GM23338 (cell line): ENCODE results near the gene GRIN1. TPM values are rescaled to one million over a fixed set of nuclear protein-coding genes. Genes with fewer than 3 reads are reported as not detected.

Experiments used
- ATAC-seq: fragments of 200-7000 bp; cut with Tn5 transposase; 3 replicates; pipeline ENCODE4 v1.9.1; 2020
- DNase-seq: peaks from one replicate; pipeline ENCODE4 v3.0.0-alpha.2; 2015; ENCODE audit warnings: low spot score
- H2AFZ ChIP-seq: fragments of 200-600 bp; sonication (generic); 2 replicates; pipeline ENCODE4 v1.8.0; 2016; ENCODE audit warnings: antibody characterized with exemption, mild to moderate bottlenecking, moderate library complexity
- H3F3A ChIP-seq: fragments of 200-600 bp; sonication (generic); replicated peaks from 2 replicates; pipeline ENCODE4 v1.8.0; 2017; ENCODE audit warnings: antibody characterized with exemption, mixed run types, low read depth
- H3K27ac ChIP-seq: fragments of 200-600 bp; sonication (generic); 2 replicates; pipeline ENCODE4 v1.6.1; 2016; ENCODE audit warnings: low read depth
- H3K27me3 ChIP-seq: fragments of 200-600 bp; sonication (generic); 2 replicates; pipeline ENCODE4 v1.8.0; 2016; ENCODE audit warnings: mild to moderate bottlenecking, mixed run types, moderate library complexity; ENCODE audit not compliant: insufficient read depth
- H3K36me3 ChIP-seq: fragments of 200-600 bp; sonication (generic); 2 replicates; pipeline ENCODE4 v1.8.0; 2016; ENCODE audit warnings: mild to moderate bottlenecking; ENCODE audit not compliant: insufficient read depth
- H3K4me1 ChIP-seq: fragments of 200-600 bp; sonication (generic); 2 replicates; pipeline ENCODE4 v1.8.0; 2016; ENCODE audit warnings: mild to moderate bottlenecking, moderate library complexity; ENCODE audit not compliant: insufficient read depth
- H3K4me2 ChIP-seq: fragments of 200-600 bp; sonication (generic); 2 replicates; pipeline ENCODE4 v1.7.1; 2017; ENCODE audit warnings: mixed run types
- H3K4me3 ChIP-seq: fragments of 200-600 bp; sonication (generic); 2 replicates; pipeline ENCODE4 v1.6.1; 2016; ENCODE audit warnings: mixed run types
- H3K79me2 ChIP-seq: fragments of 200-600 bp; sonication (generic); replicated peaks from 2 replicates; pipeline ENCODE4 v1.8.0; 2017; ENCODE audit warnings: mild to moderate bottlenecking; ENCODE audit not compliant: insufficient read depth
- H3K9me2 ChIP-seq: fragments of 200-600 bp; sonication (generic); 2 replicates; pipeline ENCODE4 v1.8.0; 2017; ENCODE audit not compliant: insufficient read depth
- H4K20me1 ChIP-seq: fragments of 200-600 bp; sonication (generic); replicated peaks from 2 replicates; pipeline ENCODE4 v1.8.0; 2017; ENCODE audit warnings: mild to moderate bottlenecking; ENCODE audit not compliant: insufficient read depth
- H3K27ac Mint-ChIP-seq: 2 replicates; pipeline ENCODE4 v1.8.0; 2020; ENCODE audit warnings: inconsistent platforms, mild to moderate bottlenecking, moderate library complexity, mixed read lengths
- H3K27me3 Mint-ChIP-seq: 3 replicates; pipeline ENCODE4 v1.8.0; 2022; ENCODE audit warnings: low read depth, mild to moderate bottlenecking, moderate library complexity, mixed read lengths, inconsistent platforms; ENCODE audit not compliant: insufficient read depth, poor library complexity
- H3K36me3 Mint-ChIP-seq: 3 replicates; pipeline ENCODE4 v1.8.0; 2021; ENCODE audit warnings: low read depth, mild to moderate bottlenecking, inconsistent platforms, moderate library complexity, mixed read lengths
- H3K4me1 Mint-ChIP-seq: 3 replicates; pipeline ENCODE4 v1.8.0; 2020; ENCODE audit warnings: mild to moderate bottlenecking, inconsistent platforms, mixed read lengths
- H3K4me3 Mint-ChIP-seq: 3 replicates; pipeline ENCODE4 v1.8.0; 2021; ENCODE audit warnings: moderate library complexity, mild to moderate bottlenecking, inconsistent platforms, mixed read lengths
- H3K9me3 Mint-ChIP-seq: 3 replicates; pipeline ENCODE4 v1.8.0; 2020; ENCODE audit warnings: moderate library complexity, mild to moderate bottlenecking, inconsistent platforms, mixed read lengths
- CREB1 ChIP-seq: fragments of 250-450 bp; sonication (Bioruptor Pico); IDR thresholded peaks from 2 replicates; pipeline ENCODE4 v1.5.0; 2020; ENCODE audit warnings: low read depth, mild to moderate bottlenecking, moderate library complexity
- EZH2 ChIP-seq: fragments of 200-600 bp; sonication (generic); IDR thresholded peaks from one replicate; pipeline ENCODE4 v1.8.0; 2017; ENCODE audit warnings: antibody characterized with exemption, mild to moderate bottlenecking, low read depth; ENCODE audit not compliant: unreplicated experiment
- EZH2phosphoT487 ChIP-seq: fragments of 200-600 bp; sonication (generic); IDR thresholded peaks from one replicate; pipeline ENCODE4 v1.8.1; 2018; ENCODE audit warnings: antibody characterized with exemption; ENCODE audit not compliant: unreplicated experiment
- JUNB ChIP-seq: IDR thresholded peaks from one replicate; pipeline ENCODE4 v1.6.1; 2016; ENCODE audit warnings: antibody characterized with exemption; ENCODE audit not compliant: unreplicated experiment
- NANOG ChIP-seq: IDR thresholded peaks from 2 replicates; pipeline ENCODE4 v1.6.1; 2016; ENCODE audit warnings: antibody characterized with exemption, borderline replicate concordance
- POLR2AphosphoS5 ChIP-seq: IDR thresholded peaks from 2 replicates; pipeline ENCODE4 v1.6.1; 2016; ENCODE audit warnings: antibody characterized with exemption, low read depth
- STAT1 ChIP-seq: IDR thresholded peaks from one replicate; pipeline ENCODE4 v1.6.1; 2016; ENCODE audit warnings: antibody characterized with exemption; ENCODE audit not compliant: unreplicated experiment
- ZNF114 ChIP-seq: fragments of 250-450 bp; sonication (Bioruptor Pico); IDR thresholded peaks from 2 replicates; pipeline ENCODE4 v1.5.0; 2020; ENCODE audit warnings: mild to moderate bottlenecking, moderate library complexity
- ZNF331 ChIP-seq: fragments of 250-450 bp; sonication (Bioruptor Pico); IDR thresholded peaks from 2 replicates; pipeline ENCODE4 v1.5.0; 2020; ENCODE audit warnings: low read depth, mild to moderate bottlenecking, moderate library complexity
- polyA plus RNA-seq: library from polyadenylated mRNA; unstranded; fragments of >200 nt; fragmentation: Nextera tagmentation; extraction: Ambion mirVana; gene quantifications from 2 replicates; pipeline ENCODE4 v1.2.1, GENCODE V29; 2016
- total RNA-seq: library from RNA; depleted of rRNA; stranded (reverse); fragments of >200 nt; shearing (Covaris generic); gene quantifications from 2 replicates; pipeline ENCODE4 v1.2.3, GENCODE V29; 2014
- TF ChIP-seq, protein P1 (sequence below): IDR thresholded peaks from 2 replicates; pipeline ENCODE4 v1.6.1; 2016; ENCODE audit warnings: antibody characterized with exemption
- TF ChIP-seq, protein P2 (sequence below), 2 experiments: fragments of 200-600 bp in 1 of 2; sonication (generic) in 1 of 2; conservative IDR thresholded peaks; 2 replicates each; pipeline versions ENCODE4 v1.5.1 to v1.6.1; 2016 to 2017; ENCODE audit warnings: antibody characterized with exemption in 2 of 2, low read depth in 2 of 2, mild to moderate bottlenecking in 2 of 2, moderate library complexity in 1 of 2
- TF ChIP-seq, protein P3 (sequence below): IDR thresholded peaks from one replicate; pipeline ENCODE4 v1.6.1; 2018; ENCODE audit warnings: antibody characterized with exemption; ENCODE audit not compliant: unreplicated experiment
- TF ChIP-seq, protein P4 (sequence below): fragments of 250-450 bp; sonication (Bioruptor Pico); IDR thresholded peaks from 2 replicates; pipeline ENCODE4 v1.5.0; 2020; ENCODE audit warnings: mild to moderate bottlenecking, moderate library complexity

Gene GRIN1
- total and polyA plus RNA-seq, 2 experiments from 2014 or later, result 2.7 to 5.5 TPM

DNA sequence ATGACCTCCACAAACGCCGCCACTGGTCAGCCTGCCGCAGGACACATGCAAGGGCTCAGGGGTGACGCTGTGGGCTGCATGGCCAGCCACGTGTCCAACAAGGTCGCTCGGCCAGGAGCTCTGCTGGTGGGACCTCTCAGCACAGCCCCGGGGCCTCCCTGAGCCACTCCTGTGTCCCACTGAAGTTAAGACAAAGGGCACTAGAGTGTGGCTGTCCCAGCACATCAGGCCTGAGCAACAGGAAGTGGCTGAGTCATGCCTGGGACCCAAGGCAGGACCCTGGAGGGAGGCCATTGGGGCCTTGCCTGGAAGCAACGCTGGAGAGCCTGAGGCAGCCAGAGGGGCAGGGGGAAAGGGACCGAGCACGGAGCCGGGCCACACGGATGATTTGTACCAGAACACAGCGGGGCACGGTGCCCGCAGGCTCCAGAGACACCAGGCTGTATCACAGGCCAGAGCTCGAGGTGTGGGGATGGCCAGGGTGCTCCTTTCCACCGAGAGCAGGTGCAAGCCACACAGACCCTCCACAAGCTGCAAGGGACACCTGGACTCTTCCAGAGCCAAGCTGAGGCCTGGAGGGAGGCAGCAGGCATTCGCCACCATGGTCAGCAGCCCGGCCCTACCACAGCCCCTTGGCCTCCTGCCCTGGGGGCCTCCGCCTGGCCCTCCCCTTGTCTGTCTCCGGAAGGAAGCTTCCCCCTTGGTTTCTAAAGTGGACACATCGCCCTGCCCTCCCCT, 39.4 kb downstream of the GRIN1 start:
- Histone ChIP-seq H4K20me1 (no peaks in the 10 kb centered on the region), H3K79me2 (no peaks in the 10 kb centered on the region), H3K27me3 (no peaks in the 10 kb centered on the region), H3K27ac (no peak overlapping the region), H3K4me2 (no peak overlapping the region), H3F3A (peaks cover 7% of the 10 kb centered on the region; the same call in 1 of the 2 replicates), H3K4me1 (no peaks in the 10 kb centered on the region), H2AFZ (no peak overlapping the region), H3K4me3 (no peak overlapping the region), H3K36me3 (no peaks in the 10 kb centered on the region), H3K9me2 (no peaks in the 10 kb centered on the region)
- Mint-ChIP-seq H3K4me1 (no peaks in the 10 kb centered on the region; the same call in 1 of the 3 replicates), H3K9me3 (no peaks in the 10 kb centered on the region), H3K27ac (no peak overlapping the region), H3K4me3 (no peak overlapping the region), H3K36me3 (peaks cover 16% of the 10 kb centered on the region), H3K27me3 (peaks cover 6% of the 10 kb centered on the region)
- TF ChIP-seq EZH2, result no peak
- TF ChIP-seq, protein P1, sequence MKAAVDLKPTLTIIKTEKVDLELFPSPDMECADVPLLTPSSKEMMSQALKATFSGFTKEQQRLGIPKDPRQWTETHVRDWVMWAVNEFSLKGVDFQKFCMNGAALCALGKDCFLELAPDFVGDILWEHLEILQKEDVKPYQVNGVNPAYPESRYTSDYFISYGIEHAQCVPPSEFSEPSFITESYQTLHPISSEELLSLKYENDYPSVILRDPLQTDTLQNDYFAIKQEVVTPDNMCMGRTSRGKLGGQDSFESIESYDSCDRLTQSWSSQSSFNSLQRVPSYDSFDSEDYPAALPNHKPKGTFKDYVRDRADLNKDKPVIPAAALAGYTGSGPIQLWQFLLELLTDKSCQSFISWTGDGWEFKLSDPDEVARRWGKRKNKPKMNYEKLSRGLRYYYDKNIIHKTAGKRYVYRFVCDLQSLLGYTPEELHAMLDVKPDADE, result no peak
- no peak for TF ChIP-seq EZH2phosphoT487
- TF ChIP-seq POLR2AphosphoS5, result no peak
- TF ChIP-seq, protein P2, sequence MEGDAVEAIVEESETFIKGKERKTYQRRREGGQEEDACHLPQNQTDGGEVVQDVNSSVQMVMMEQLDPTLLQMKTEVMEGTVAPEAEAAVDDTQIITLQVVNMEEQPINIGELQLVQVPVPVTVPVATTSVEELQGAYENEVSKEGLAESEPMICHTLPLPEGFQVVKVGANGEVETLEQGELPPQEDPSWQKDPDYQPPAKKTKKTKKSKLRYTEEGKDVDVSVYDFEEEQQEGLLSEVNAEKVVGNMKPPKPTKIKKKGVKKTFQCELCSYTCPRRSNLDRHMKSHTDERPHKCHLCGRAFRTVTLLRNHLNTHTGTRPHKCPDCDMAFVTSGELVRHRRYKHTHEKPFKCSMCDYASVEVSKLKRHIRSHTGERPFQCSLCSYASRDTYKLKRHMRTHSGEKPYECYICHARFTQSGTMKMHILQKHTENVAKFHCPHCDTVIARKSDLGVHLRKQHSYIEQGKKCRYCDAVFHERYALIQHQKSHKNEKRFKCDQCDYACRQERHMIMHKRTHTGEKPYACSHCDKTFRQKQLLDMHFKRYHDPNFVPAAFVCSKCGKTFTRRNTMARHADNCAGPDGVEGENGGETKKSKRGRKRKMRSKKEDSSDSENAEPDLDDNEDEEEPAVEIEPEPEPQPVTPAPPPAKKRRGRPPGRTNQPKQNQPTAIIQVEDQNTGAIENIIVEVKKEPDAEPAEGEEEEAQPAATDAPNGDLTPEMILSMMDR (conservative IDR thresholded peaks at IDR 0.05; ENCODE audit: low read depth in 2 of 2), result no peak
- TF ChIP-seq NANOG, result no peak
- no peak for TF ChIP-seq JUNB
- TF ChIP-seq ZNF331, result no peak
- no peak for TF ChIP-seq ZNF114
- TF ChIP-seq, protein P3, sequence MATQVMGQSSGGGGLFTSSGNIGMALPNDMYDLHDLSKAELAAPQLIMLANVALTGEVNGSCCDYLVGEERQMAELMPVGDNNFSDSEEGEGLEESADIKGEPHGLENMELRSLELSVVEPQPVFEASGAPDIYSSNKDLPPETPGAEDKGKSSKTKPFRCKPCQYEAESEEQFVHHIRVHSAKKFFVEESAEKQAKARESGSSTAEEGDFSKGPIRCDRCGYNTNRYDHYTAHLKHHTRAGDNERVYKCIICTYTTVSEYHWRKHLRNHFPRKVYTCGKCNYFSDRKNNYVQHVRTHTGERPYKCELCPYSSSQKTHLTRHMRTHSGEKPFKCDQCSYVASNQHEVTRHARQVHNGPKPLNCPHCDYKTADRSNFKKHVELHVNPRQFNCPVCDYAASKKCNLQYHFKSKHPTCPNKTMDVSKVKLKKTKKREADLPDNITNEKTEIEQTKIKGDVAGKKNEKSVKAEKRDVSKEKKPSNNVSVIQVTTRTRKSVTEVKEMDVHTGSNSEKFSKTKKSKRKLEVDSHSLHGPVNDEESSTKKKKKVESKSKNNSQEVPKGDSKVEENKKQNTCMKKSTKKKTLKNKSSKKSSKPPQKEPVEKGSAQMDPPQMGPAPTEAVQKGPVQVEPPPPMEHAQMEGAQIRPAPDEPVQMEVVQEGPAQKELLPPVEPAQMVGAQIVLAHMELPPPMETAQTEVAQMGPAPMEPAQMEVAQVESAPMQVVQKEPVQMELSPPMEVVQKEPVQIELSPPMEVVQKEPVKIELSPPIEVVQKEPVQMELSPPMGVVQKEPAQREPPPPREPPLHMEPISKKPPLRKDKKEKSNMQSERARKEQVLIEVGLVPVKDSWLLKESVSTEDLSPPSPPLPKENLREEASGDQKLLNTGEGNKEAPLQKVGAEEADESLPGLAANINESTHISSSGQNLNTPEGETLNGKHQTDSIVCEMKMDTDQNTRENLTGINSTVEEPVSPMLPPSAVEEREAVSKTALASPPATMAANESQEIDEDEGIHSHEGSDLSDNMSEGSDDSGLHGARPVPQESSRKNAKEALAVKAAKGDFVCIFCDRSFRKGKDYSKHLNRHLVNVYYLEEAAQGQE, result no peak
- TF ChIP-seq STAT1, result no peak
- TF ChIP-seq, protein P4, sequence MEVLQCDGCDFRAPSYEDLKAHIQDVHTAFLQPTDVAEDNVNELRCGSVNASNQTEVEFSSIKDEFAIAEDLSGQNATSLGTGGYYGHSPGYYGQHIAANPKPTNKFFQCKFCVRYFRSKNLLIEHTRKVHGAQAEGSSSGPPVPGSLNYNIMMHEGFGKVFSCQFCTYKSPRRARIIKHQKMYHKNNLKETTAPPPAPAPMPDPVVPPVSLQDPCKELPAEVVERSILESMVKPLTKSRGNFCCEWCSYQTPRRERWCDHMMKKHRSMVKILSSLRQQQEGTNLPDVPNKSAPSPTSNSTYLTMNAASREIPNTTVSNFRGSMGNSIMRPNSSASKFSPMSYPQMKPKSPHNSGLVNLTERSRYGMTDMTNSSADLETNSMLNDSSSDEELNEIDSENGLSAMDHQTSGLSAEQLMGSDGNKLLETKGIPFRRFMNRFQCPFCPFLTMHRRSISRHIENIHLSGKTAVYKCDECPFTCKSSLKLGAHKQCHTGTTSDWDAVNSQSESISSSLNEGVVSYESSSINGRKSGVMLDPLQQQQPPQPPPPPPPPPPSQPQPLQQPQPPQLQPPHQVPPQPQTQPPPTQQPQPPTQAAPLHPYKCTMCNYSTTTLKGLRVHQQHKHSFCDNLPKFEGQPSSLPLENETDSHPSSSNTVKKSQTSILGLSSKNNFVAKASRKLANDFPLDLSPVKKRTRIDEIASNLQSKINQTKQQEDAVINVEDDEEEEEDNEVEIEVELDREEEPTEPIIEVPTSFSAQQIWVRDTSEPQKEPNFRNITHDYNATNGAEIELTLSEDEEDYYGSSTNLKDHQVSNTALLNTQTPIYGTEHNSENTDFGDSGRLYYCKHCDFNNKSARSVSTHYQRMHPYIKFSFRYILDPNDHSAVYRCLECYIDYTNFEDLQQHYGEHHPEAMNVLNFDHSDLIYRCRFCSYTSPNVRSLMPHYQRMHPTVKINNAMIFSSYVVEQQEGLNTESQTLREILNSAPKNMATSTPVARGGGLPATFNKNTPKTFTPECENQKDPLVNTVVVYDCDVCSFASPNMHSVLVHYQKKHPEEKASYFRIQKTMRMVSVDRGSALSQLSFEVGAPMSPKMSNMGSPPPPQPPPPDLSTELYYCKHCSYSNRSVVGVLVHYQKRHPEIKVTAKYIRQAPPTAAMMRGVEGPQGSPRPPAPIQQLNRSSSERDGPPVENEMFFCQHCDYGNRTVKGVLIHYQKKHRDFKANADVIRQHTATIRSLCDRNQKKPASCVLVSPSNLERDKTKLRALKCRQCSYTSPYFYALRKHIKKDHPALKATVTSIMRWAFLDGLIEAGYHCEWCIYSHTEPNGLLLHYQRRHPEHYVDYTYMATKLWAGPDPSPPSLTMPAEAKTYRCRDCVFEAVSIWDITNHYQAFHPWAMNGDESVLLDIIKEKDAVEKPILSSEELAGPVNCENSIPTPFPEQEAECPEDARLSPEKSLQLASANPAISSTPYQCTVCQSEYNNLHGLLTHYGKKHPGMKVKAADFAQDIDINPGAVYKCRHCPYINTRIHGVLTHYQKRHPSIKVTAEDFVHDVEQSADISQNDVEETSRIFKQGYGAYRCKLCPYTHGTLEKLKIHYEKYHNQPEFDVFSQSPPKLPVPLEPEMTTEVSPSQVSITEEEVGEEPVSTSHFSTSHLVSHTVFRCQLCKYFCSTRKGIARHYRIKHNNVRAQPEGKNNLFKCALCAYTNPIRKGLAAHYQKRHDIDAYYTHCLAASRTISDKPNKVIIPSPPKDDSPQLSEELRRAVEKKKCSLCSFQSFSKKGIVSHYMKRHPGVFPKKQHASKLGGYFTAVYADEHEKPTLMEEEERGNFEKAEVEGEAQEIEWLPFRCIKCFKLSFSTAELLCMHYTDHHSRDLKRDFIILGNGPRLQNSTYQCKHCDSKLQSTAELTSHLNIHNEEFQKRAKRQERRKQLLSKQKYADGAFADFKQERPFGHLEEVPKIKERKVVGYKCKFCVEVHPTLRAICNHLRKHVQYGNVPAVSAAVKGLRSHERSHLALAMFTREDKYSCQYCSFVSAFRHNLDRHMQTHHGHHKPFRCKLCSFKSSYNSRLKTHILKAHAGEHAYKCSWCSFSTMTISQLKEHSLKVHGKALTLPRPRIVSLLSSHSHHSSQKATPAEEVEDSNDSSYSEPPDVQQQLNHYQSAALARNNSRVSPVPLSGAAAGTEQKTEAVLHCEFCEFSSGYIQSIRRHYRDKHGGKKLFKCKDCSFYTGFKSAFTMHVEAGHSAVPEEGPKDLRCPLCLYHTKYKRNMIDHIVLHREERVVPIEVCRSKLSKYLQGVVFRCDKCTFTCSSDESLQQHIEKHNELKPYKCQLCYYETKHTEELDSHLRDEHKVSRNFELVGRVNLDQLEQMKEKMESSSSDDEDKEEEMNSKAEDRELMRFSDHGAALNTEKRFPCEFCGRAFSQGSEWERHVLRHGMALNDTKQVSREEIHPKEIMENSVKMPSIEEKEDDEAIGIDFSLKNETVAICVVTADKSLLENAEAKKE (CRISPR knock-in tag), result no peak
- TF ChIP-seq CREB1 (CRISPR knock-in tag), result no peak
- ATAC-seq (no peak), DNase-seq (no peak)
